Neutrophil (primary cell): ENCODE results near the gene FGFR1OP2.

Experiments used
- H3K27ac ChIP-seq: fragments of 200-600 bp; sonication (generic); 2 replicates; pipeline ENCODE4 v1.5.1; 2016; ENCODE audit warnings: mild to moderate bottlenecking, moderate library complexity
- H3K27me3 ChIP-seq: fragments of 200-600 bp; sonication (generic); 2 replicates; pipeline ENCODE4 v1.6.0; 2016; ENCODE audit warnings: mild to moderate bottlenecking
- H3K36me3 ChIP-seq: fragments of 200-600 bp; sonication (generic); 2 replicates; pipeline ENCODE4 v1.5.1; 2017
- H3K4me1 ChIP-seq, 2 experiments: fragments of 200-600 bp in 1 of 2; sonication (generic) in 1 of 2; 1 replicate in 1 of 2; 2 replicates in 1 of 2; pipeline versions ENCODE4 v1.5.1 to v1.6.1; 2013 to 2016; ENCODE audit warnings: low read depth in 1 of 2, low read length in 1 of 2, mild to moderate bottlenecking in 1 of 2, moderate library complexity in 1 of 2; ENCODE audit not compliant: control insufficient read depth in 1 of 2, insufficient read depth in 1 of 2
- H3K4me3 ChIP-seq, 2 experiments: fragments of 200-600 bp in 1 of 2; sonication (generic) in 1 of 2; 1 replicate in 1 of 2; 2 replicates in 1 of 2; pipeline ENCODE4 v1.5.1; 2013 to 2016; ENCODE audit warnings: low read depth in 1 of 2, low read length in 1 of 2, mild to moderate bottlenecking in 1 of 2, moderate library complexity in 1 of 2
- H3K9me3 ChIP-seq: fragments of 200-600 bp; sonication (generic); 2 replicates; pipeline ENCODE4 v1.5.1; 2016
- CTCF ChIP-seq: fragments of 200-600 bp; sonication (generic); IDR thresholded peaks from 2 replicates; pipeline ENCODE4 v1.5.1; 2016; ENCODE audit warnings: antibody characterized with exemption

Gene FGFR1OP2

GRCh38 chr12:27014859-27015729, 76.8 kb downstream of the FGFR1OP2 start:
- Histone ChIP-seq H3K36me3 (no peaks in the 10 kb centered on the region), H3K4me3 (peak overlapping the region; percentile 80 to 95), H3K4me1 (peaks cover 65 to 67% of the 10 kb centered on the region in 2 experiments), H3K27me3 (no peaks in the 10 kb centered on the region), H3K27ac (peak overlapping the region; percentile 90), H3K9me3 (no peaks in the 10 kb centered on the region)
- no peak for TF ChIP-seq CTCF

DNA sequence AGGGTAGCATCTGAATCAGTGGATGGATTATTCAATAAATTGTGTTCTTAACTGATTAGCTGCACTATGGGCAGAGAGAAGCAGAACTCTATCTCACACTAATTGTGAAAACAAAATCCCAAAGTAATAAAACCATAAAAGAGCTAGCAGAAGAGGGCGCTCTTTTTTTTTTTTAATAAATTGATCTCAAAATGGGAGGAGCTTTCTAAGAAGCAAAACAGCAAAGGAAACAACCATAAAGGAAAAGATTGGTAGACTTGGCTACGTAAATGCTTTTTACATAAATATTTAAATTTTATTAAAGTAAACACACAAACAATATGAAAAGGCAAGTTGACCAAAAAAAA, 77.4 kb downstream of the FGFR1OP2 start:
- no peaks in the 10 kb centered on the region for H3K9me3 ChIP-seq
- H3K27me3 ChIP-seq: no peaks in the 10 kb centered on the region
- no peak overlapping the region for H3K4me3 ChIP-seq
- H3K4me1 ChIP-seq: peaks cover 59 to 64% of the 10 kb centered on the region in 2 experiments
- TF ChIP-seq CTCF: no peak
- no peaks in the 10 kb centered on the region for H3K36me3 ChIP-seq
- H3K27ac ChIP-seq: peak overlapping the region; percentile 90
